T-helper 1 cell treated with Interleukin-12 subunit alpha and Interleukin-12 subunit beta and Interleukin-4 antibody, amounts not matched to agents 30 μg/mL and 1 μg/mL, for 36 hours (primary cell): ENCODE results near the gene GOSR2.

ENCODE experiments used
- H3K27ac Mint-ChIP-seq: one replicate; pipeline ENCODE4 v1.8.0; 2021; ENCODE audit warnings: mild to moderate bottlenecking, mixed read lengths
- H3K27me3 Mint-ChIP-seq: one replicate; pipeline ENCODE4 v1.8.0; 2021; ENCODE audit warnings: low read depth, mixed read lengths
- H3K36me3 Mint-ChIP-seq: one replicate; pipeline ENCODE4 v1.8.0; 2021; ENCODE audit warnings: low read depth, mixed read lengths
- H3K4me1 Mint-ChIP-seq: one replicate; pipeline ENCODE4 v1.8.0; 2021; ENCODE audit warnings: low read depth, mixed read lengths
- H3K4me3 Mint-ChIP-seq: one replicate; pipeline ENCODE4 v1.8.0; 2021; ENCODE audit warnings: mild to moderate bottlenecking, moderate library complexity, mixed read lengths
- H3K9me3 Mint-ChIP-seq: one replicate; pipeline ENCODE4 v1.8.0; 2021; ENCODE audit warnings: mixed read lengths

The GOSR2 gene

GRCh38 chr17:46922804-46923635, at the start of gene GOSR2:
TSS of gene GOSR2 (plus strand) at chr17:46923160. CDS start at chr17:46923193, 33 bp downstream.
- H3K9me3 Mint-ChIP-seq: no peaks in the 10 kb centered on the region
- peaks cover 6% of the 10 kb centered on the region for H3K27me3 Mint-ChIP-seq
- peaks cover 9% of the 10 kb centered on the region for H3K36me3 Mint-ChIP-seq
- peaks cover 48% of the 10 kb centered on the region for H3K4me1 Mint-ChIP-seq
- H3K4me3 Mint-ChIP-seq: peak within 1 kb of the TSS; percentile 87
- H3K27ac Mint-ChIP-seq: peak within 1 kb of the TSS; percentile 100

GRCh38 chr17:46873941-46874645, 48.9 kb upstream of the GOSR2 start:
- no peaks in the 10 kb centered on the region for H3K27me3 Mint-ChIP-seq
- no peaks in the 10 kb centered on the region for H3K9me3 Mint-ChIP-seq
- H3K27ac Mint-ChIP-seq: no peak overlapping the region
- no peaks in the 10 kb centered on the region for H3K36me3 Mint-ChIP-seq
- no peak overlapping the region for H3K4me3 Mint-ChIP-seq
- H3K4me1 Mint-ChIP-seq: no peaks in the 10 kb centered on the region

- Mint-ChIP-seq H3K4me3 (no peak overlapping the region), H3K9me3 (no peaks in the 10 kb centered on the region), H3K4me1 (no peaks in the 10 kb centered on the region), H3K27me3 (no peaks in the 10 kb centered on the region), H3K27ac (no peak overlapping the region), H3K36me3 (no peaks in the 10 kb centered on the region)
Observed at GRCh38 chr17:46874906-46875305, 48.1 kb upstream of the GOSR2 start.

GRCh38 chr17:46875849-46876352, 47.1 kb upstream of the GOSR2 start:
- no peak overlapping the region for H3K4me3 Mint-ChIP-seq
- no peaks in the 10 kb centered on the region for H3K36me3 Mint-ChIP-seq
- H3K27me3 Mint-ChIP-seq: no peaks in the 10 kb centered on the region
- no peaks in the 10 kb centered on the region for H3K4me1 Mint-ChIP-seq
- H3K9me3 Mint-ChIP-seq: no peaks in the 10 kb centered on the region
- no peak overlapping the region for H3K27ac Mint-ChIP-seq

GRCh38 chr17:46876353-46876887, 46.5 kb upstream of the GOSR2 start:
- H3K27ac Mint-ChIP-seq: no peak overlapping the region
- no peak overlapping the region for H3K4me3 Mint-ChIP-seq
- no peaks in the 10 kb centered on the region for H3K4me1 Mint-ChIP-seq
- no peaks in the 10 kb centered on the region for H3K36me3 Mint-ChIP-seq
- no peaks in the 10 kb centered on the region for H3K9me3 Mint-ChIP-seq
- H3K27me3 Mint-ChIP-seq: no peaks in the 10 kb centered on the region

GRCh38 chr17:46876926-46877325, 46.0 kb upstream of the GOSR2 start:
- Mint-ChIP-seq H3K27me3 (no peaks in the 10 kb centered on the region), H3K4me1 (no peaks in the 10 kb centered on the region), H3K36me3 (no peaks in the 10 kb centered on the region), H3K9me3 (no peaks in the 10 kb centered on the region), H3K27ac (no peak overlapping the region), H3K4me3 (no peak overlapping the region)

- Mint-ChIP-seq H3K4me3 (no peak overlapping the region), H3K9me3 (no peaks in the 10 kb centered on the region), H3K4me1 (no peaks in the 10 kb centered on the region), H3K27me3 (no peaks in the 10 kb centered on the region), H3K27ac (no peak overlapping the region), H3K36me3 (no peaks in the 10 kb centered on the region)
Observed at GRCh38 chr17:46877466-46877865, 45.5 kb upstream of the GOSR2 start.

- no peak overlapping the region for H3K4me3 Mint-ChIP-seq
- no peaks in the 10 kb centered on the region for H3K27me3 Mint-ChIP-seq
- no peaks in the 10 kb centered on the region for H3K36me3 Mint-ChIP-seq
- no peak overlapping the region for H3K27ac Mint-ChIP-seq
- H3K9me3 Mint-ChIP-seq: no peaks in the 10 kb centered on the region
- H3K4me1 Mint-ChIP-seq: no peaks in the 10 kb centered on the region
Observed at GRCh38 chr17:46878055-46878454, 44.9 kb upstream of the GOSR2 start.

- Mint-ChIP-seq H3K4me1 (no peaks in the 10 kb centered on the region), H3K4me3 (no peak overlapping the region), H3K27me3 (no peaks in the 10 kb centered on the region), H3K9me3 (no peaks in the 10 kb centered on the region), H3K27ac (no peak overlapping the region), H3K36me3 (no peaks in the 10 kb centered on the region)
Observed at GRCh38 chr17:46879101-46879500, 43.9 kb upstream of the GOSR2 start.

- Mint-ChIP-seq H3K4me1 (no peaks in the 10 kb centered on the region), H3K4me3 (no peak overlapping the region), H3K27me3 (no peaks in the 10 kb centered on the region), H3K36me3 (no peaks in the 10 kb centered on the region), H3K27ac (no peak overlapping the region), H3K9me3 (no peaks in the 10 kb centered on the region)
Observed at GRCh38 chr17:46881015-46881414, 41.9 kb upstream of the GOSR2 start.

GRCh38 chr17:46882666-46883065, 40.3 kb upstream of the GOSR2 start:
- Mint-ChIP-seq H3K27ac (no peak overlapping the region), H3K4me3 (no peak overlapping the region), H3K9me3 (no peaks in the 10 kb centered on the region), H3K4me1 (no peaks in the 10 kb centered on the region), H3K36me3 (no peaks in the 10 kb centered on the region), H3K27me3 (peaks cover 7% of the 10 kb centered on the region)

- no peak overlapping the region for H3K4me3 Mint-ChIP-seq
- H3K9me3 Mint-ChIP-seq: no peaks in the 10 kb centered on the region
- peaks cover 12% of the 10 kb centered on the region for H3K27me3 Mint-ChIP-seq
- no peak overlapping the region for H3K27ac Mint-ChIP-seq
- H3K4me1 Mint-ChIP-seq: no peaks in the 10 kb centered on the region
- H3K36me3 Mint-ChIP-seq: no peaks in the 10 kb centered on the region
Observed at GRCh38 chr17:46883871-46884520, 39.0 kb upstream of the GOSR2 start.

GRCh38 chr17:46884552-46884951, 38.4 kb upstream of the GOSR2 start:
- Mint-ChIP-seq H3K9me3 (no peaks in the 10 kb centered on the region), H3K27me3 (peaks cover 12% of the 10 kb centered on the region), H3K27ac (no peak overlapping the region), H3K36me3 (no peaks in the 10 kb centered on the region), H3K4me1 (no peaks in the 10 kb centered on the region), H3K4me3 (no peak overlapping the region)

- no peak overlapping the region for H3K27ac Mint-ChIP-seq
- H3K4me1 Mint-ChIP-seq: no peaks in the 10 kb centered on the region
- H3K4me3 Mint-ChIP-seq: no peak overlapping the region
- no peaks in the 10 kb centered on the region for H3K9me3 Mint-ChIP-seq
- H3K36me3 Mint-ChIP-seq: no peaks in the 10 kb centered on the region
- H3K27me3 Mint-ChIP-seq: peaks cover 13% of the 10 kb centered on the region
Observed at GRCh38 chr17:46885415-46886309, 37.3 kb upstream of the GOSR2 start.
